Ascending aorta (tissue), 2 donors: ENCODE results near the gene KIAA0825. TPM values are rescaled to one million over a fixed set of nuclear protein-coding genes. Genes with fewer than 3 reads are reported as not detected.

Experiments used
- DNase-seq, 2 donors: peaks; one replicate each; pipeline ENCODE4 v3.0.0-alpha.2; 2019; ENCODE audit warnings: low spot score in 2 of 2
- H3K27ac ChIP-seq, 2 donors: fragments of 200-600 bp; sonication (generic); one replicate each; pipeline ENCODE4 v1.5.1; 2016 to 2017; ENCODE audit warnings: mild to moderate bottlenecking in 1 of 2
- H3K27me3 ChIP-seq: fragments of 200-600 bp; sonication (generic); one replicate; pipeline ENCODE4 v1.5.1; 2017
- H3K36me3 ChIP-seq, 2 donors: fragments of 200-600 bp; sonication (generic); one replicate each; pipeline ENCODE4 v1.5.1; 2016
- H3K4me1 ChIP-seq, 2 donors: fragments of 200-600 bp; sonication (generic); one replicate each; pipeline ENCODE4 v1.5.1; 2016 to 2017; ENCODE audit warnings: mild to moderate bottlenecking in 1 of 2
- H3K4me3 ChIP-seq, 2 donors: fragments of 200-600 bp; sonication (generic); one replicate each; pipeline ENCODE4 v1.5.1; 2016 to 2017; ENCODE audit warnings: mild to moderate bottlenecking in 1 of 2
- H3K9me3 ChIP-seq, 2 donors: fragments of 200-600 bp; sonication (generic); one replicate each; pipeline ENCODE4 v1.5.1; 2016
- CTCF ChIP-seq, 3 experiments: fragments of 200-600 bp in 2 of 3; fragments of 450-650 bp in 1 of 3; sonication (generic) in 2 of 3; IDR thresholded peaks; one replicate each; pipeline ENCODE4 v1.5.1; 2016 to 2019; ENCODE audit warnings: antibody characterized with exemption in 3 of 3, mild to moderate bottlenecking in 1 of 3, moderate library complexity in 1 of 3
- intact Hi-C: fragments of 100-400 bp; cut with DNase I; formaldehyde crosslinking; loops from one replicate; pipeline ENCODE4 v1.15.1; 2023
- total RNA-seq: library from RNA; depleted of rRNA; stranded (reverse); fragments of >200 nt; gene quantifications from one replicate; pipeline ENCODE4 v1.1.0, GENCODE V29; 2016

KIAA0825 gene
- total RNA-seq, 1 donor from 2014 or later: 2.4 TPM

- no peaks in the 10 kb centered on the region for H3K9me3 ChIP-seq
- intact Hi-C loops: no loop called here
- no peak for TF ChIP-seq CTCF (IDR thresholded peaks at IDR 0.05)
- DNase-seq: no peak
- no peak overlapping the region for H3K27ac ChIP-seq
- no peak overlapping the region for H3K4me3 ChIP-seq
- no peaks in the 10 kb centered on the region for H3K4me1 ChIP-seq
- H3K36me3 ChIP-seq: no peaks in the 10 kb centered on the region
- no peaks in the 10 kb centered on the region for H3K27me3 ChIP-seq
These were observed 350.2 kb downstream of the KIAA0825 start for GRCh38 chr5:94268226-94268625.

- Histone ChIP-seq H3K27ac (no peak overlapping the region), H3K4me3 (no peak overlapping the region), H3K36me3 (no peaks in the 10 kb centered on the region), H3K4me1 (no peaks in the 10 kb centered on the region), H3K9me3 (no peaks in the 10 kb centered on the region), H3K27me3 (no peaks in the 10 kb centered on the region)
- intact Hi-C loops: no loop called here
- no peak for DNase-seq
- TF ChIP-seq CTCF (IDR thresholded peaks at IDR 0.05): no peak
These were observed 351.0 kb downstream of the KIAA0825 start for GRCh38 chr5:94267350-94267899.

- Histone ChIP-seq H3K27me3 (no peaks in the 10 kb centered on the region), H3K9me3 (no peaks in the 10 kb centered on the region), H3K36me3 (no peaks in the 10 kb centered on the region), H3K4me1 (no peaks in the 10 kb centered on the region), H3K27ac (no peak overlapping the region), H3K4me3 (no peak overlapping the region)
- no peak for TF ChIP-seq CTCF (IDR thresholded peaks at IDR 0.05)
- intact Hi-C loops: no loop called here
- DNase-seq: no peak
These were observed 352.2 kb downstream of the KIAA0825 start for GRCh38 chr5:94266170-94266569.

- H3K36me3 ChIP-seq: no peaks in the 10 kb centered on the region
- no peak for DNase-seq
- intact Hi-C loops: no loop called here
These were observed 355.3 kb downstream of the KIAA0825 start for GRCh38 chr5:94263068-94263467.

GRCh38 chr5:94260096-94260495, 358.3 kb downstream of the KIAA0825 start:
- Histone ChIP-seq H3K4me3 (no peak overlapping the region), H3K27me3 (no peaks in the 10 kb centered on the region), H3K4me1 (no peaks in the 10 kb centered on the region), H3K36me3 (no peaks in the 10 kb centered on the region), H3K27ac (no peak overlapping the region), H3K9me3 (no peaks in the 10 kb centered on the region)
- intact Hi-C loops: no loop called here
- DNase-seq: no peak
- TF ChIP-seq CTCF (IDR thresholded peaks at IDR 0.05): no peak

More at GRCh38 chr5:94263068-94263467, 355.3 kb downstream of the KIAA0825 start:
- Histone ChIP-seq H3K27ac (no peak overlapping the region), H3K27me3 (no peaks in the 10 kb centered on the region), H3K4me3 (no peak overlapping the region), H3K4me1 (no peaks in the 10 kb centered on the region), H3K9me3 (no peaks in the 10 kb centered on the region)
- no peak for TF ChIP-seq CTCF (IDR thresholded peaks at IDR 0.05)

GRCh38 chr5:94254214-94254613, 364.2 kb downstream of the KIAA0825 start:
- TF ChIP-seq CTCF (IDR thresholded peaks at IDR 0.05): no peak
- H3K36me3 ChIP-seq: no peaks in the 10 kb centered on the region
- no peak for DNase-seq
- no peaks in the 10 kb centered on the region for H3K4me1 ChIP-seq
- intact Hi-C loops: no loop called here
- H3K27ac ChIP-seq: no peak overlapping the region
- H3K27me3 ChIP-seq: no peaks in the 10 kb centered on the region
- no peaks in the 10 kb centered on the region for H3K9me3 ChIP-seq
- no peak overlapping the region for H3K4me3 ChIP-seq
